Kasumi-1 (cell line): ENCODE results near the gene ARID1B.

Experiments
- DNase-seq, 2 experiments: peaks; one replicate each; lab custom pipeline; 2025; lab: John Stamatoyannopoulos, UW

The ARID1B gene

DNA sequence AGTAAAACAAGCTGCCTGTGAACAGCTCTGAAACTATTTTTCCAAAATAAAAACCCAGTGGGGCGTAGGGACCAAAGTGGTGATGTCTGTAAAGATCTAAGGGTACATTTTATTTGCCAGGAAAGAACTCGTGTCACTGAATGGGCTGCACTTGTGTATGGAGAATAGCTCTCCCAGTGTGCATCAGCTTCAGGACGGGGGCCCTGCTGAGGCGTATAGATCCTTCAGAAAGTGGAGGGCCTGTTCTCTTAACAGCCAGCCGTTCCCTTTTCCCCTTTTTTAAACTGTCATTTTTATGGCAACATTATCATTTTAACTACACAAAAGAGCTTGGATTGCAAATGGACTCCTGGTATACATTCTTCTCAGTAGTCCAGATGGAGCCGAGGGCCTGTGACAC, 408.8 kb downstream of the ARID1B start:
- DNase-seq: no peak

DNA sequence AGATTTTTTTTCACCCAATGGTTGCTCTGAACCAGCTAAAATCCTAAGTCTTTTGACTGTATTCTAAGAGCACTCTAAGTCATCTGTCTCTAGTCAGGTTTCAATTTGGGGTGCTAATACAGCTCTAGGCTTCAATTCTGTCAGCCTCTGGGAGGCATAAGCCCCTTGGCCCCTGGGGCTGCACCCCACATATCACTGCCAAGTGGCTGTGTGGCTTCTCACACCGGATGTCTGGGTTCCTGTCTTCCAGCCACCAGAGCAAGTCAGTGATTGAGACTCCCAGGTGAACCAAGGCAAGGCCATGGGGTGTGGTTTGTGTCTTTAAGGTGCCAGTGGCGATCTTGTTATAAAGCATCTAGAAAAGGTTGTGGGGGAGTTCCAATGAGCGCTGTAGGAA, 409.6 kb downstream of the ARID1B start:
- no peak for DNase-seq

DNA sequence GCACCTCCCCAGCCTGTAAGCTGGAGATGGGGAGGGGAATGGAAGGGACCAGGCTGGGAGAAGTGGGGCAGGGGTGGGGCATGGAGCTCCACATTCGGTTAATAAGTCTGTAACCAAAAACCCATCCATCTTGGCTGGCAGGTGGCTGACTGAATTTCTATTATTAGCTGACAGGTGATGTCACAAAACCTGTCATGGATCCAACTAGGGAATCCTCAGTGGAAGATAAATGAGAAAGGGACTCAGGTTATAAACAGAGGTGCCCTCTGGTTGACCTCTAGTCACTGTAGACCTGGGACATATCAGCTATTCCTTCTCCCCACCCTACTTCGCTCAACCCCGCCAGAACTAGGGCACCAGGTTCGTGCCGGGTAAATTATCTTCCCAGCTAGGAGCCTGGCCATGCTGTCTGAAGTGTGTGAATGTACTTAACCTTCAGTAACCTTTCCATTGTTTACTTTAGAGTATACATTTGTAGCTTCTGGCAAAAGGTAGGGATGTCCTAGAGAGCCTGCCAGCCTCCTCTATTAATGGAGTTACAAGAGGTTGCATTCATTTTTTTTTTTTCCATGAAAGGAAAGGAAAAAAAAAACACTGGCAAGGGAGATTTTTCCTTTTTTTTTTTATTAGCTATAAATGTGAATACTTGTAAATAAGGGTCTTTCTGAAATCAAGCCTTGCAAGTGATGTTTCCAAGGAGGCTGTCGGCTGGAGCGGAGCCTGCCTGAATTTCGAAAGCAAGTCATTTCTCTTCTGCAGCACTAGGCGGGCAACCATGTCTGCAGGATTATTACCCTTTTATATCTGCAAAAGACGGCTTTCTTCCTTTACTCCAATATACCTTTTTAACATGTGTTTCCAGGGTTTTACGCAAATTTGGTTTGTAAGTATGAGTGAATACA, 410.3 kb downstream of the ARID1B start:
- no peak for DNase-seq

DNA sequence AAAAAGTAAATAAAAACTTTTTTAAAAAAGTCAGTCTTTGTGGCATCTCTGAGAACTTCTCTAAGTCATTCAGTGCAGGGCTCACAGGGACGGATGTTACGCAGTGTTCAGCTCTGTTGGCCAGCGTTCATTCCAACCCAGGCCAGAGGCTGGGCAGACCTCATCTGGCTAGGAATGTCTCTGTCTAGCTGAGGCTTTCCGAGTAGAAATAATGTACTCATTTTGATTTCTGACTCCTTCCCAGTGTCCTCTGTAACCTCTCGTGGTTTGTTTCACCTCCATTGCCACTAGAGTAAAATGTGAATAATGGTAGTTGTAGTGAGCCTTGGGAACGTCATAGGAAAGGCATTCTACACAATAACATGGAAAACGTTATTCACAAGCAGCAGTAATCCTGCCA, 411.0 kb downstream of the ARID1B start:
- DNase-seq: no peak

DNA sequence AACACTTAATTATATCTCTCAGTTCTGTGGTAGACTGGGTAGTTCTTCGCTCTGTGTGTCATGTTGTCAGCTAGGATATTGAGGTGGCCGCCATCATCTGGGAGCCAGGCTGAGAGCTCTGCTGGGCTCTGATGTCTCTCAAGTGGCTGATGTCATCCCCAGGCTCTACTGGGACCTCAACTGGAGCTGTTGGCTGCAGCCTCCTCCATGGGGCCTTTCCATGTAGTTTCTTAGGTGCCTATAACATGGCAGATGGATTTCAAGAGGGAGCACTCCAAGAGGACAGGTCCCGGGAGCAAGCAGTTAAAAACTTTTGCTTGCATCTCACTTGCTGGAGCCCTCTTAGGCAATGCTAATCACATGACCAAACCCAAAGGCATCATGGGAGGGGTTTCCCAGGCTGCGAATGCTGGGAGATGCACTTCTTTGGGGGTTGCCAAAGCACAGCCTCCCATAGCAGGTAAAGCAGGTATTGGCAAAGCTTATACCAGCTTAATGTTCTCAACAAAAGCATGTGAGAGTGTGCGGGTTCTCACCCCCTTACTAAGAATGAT, 416.3 kb downstream of the ARID1B start:
- DNase-seq: no peak

DNA sequence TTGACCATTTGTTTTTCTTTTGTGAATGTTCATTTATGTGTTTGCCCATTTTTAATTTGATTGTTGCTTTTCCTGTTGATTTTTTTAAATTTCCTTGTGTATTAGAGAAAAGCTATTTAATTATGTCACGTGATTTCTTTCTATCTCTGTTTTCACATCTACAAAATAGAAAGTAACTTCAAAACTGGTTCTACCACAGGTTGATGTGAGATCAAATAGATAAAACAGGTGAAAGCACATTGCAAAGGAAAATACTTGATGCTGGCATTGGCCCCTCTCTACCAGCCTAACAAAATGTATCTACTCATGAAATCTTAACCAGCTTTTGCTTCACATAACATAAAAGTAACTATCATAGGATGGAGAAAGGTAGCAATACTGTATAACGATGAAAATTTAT, 416.9 kb downstream of the ARID1B start:
- DNase-seq: no peak

DNA sequence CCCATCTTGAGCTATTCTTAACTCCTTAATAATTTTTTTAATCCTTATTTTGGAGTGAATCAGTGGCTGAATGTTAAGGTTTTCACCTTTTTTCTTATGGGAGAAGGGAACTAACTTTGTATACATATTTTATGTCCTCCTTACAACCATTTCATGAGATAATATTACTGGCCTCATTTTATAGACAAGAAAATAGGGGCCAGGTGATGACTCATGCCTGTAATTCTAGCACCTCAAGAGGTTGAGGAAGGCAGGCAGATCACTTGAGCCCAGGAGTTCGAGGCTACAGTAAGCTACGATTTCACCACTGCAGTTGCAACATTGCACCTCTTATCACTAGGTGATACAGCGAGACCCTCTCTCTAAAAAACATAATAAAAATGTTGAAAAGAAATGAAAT, 417.5 kb downstream of the ARID1B start:
- no peak for DNase-seq

DNA sequence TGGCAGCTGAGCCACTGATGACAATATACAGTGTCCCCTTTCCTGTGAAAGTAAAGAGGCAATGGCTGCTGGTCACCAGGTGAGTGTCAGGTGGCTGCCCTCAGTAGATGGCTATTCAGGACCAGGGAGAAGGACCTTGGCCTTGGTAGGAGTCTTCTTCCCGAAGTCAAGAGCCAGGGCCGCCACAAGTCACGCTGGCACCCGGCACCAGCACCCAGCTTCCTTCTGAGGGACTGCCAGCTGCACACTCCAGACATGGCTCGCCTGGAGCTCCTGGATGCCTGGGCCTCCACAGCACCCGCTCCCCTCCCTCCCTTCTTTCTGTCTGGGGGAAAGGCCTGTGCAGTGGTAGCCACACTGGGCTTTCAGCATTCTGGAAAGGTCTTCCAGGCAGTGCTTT, 419.2 kb downstream of the ARID1B start:
- DNase-seq: no peak

DNA sequence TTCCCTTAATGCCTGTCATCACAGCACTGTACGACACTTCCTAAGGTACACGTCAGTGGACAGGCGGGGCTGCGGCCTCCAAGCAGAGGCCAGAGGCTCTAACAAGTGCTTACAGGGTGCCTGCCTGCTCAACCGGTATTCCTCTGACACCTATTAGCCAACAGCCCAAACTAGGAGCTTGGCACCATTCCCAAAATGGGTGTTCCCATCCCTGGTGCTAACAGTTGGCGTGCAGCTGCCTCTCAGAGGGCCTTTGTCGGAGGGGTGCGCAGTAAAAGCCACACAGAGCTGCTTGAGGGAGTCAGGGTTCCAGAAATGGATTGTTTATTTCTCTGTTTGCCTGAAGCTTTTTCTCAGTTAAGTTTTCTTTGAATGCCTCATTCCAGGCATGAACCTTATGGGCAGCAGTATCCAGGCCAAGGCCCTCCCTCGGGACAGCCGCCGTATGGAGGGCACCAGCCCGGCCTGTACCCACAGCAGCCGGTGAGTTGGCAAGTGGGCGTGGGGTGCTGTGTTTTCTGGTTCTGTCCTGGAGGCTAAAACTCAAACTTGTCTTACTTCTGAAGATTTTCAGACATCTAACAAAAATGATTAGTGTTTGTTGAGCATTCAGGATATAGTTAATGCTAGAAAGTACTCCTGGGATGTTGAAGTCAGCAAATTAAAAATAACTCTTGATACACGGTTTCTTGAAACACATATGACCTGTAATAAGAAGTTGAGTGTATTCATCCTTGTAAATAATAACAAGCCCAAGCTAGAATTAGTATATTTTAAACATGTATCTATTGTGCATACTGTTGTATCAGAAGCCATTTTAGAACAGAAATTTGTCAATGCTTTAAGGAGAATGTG, 421.5 kb downstream of the ARID1B start:
- DNase-seq: no peak

DNA sequence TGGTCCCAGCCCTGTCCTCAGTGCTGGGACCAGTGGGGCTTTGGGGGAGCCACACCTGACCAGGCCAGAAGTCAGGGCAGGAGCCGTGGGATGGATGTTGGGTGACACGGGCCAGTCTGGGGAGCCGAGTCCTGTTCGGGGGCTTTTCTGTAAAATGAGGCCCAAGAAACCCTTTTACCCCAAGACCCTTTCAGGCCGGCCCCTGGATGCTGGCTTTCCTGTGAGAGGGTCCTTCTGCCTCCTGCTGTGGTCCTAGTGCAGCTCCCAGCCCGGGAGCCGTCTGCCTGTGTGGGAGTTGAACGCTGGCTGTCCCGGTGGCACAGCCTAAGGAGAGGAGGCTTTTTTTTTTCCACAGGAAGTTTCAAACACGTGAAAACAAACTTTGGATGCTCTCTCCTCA, 422.9 kb downstream of the ARID1B start:
- DNase-seq: no peak

DNA sequence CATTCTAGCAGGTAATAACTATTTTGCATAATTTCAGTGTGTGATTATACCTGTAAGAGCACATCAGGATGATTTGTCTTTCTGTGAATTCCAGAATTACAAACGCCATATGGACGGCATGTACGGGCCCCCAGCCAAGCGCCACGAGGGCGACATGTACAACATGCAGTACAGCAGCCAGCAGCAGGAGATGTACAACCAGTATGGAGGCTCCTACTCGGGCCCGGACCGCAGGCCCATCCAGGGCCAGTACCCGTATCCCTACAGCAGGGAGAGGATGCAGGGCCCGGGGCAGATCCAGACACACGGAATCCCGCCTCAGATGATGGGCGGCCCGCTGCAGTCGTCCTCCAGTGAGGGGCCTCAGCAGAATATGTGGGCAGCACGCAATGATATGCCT, 423.4 kb downstream of the ARID1B start:
- DNase-seq: no peak

DNA sequence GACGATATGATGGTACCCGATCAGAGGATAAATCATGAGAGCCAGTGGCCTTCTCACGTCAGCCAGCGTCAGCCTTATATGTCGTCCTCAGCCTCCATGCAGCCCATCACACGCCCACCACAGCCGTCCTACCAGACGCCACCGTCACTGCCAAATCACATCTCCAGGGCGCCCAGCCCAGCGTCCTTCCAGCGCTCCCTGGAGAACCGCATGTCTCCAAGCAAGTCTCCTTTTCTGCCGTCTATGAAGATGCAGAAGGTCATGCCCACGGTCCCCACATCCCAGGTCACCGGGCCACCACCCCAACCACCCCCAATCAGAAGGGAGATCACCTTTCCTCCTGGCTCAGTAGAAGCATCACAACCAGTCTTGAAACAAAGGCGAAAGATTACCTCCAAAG, 423.9 kb downstream of the ARID1B start:
- DNase-seq: no peak

DNA sequence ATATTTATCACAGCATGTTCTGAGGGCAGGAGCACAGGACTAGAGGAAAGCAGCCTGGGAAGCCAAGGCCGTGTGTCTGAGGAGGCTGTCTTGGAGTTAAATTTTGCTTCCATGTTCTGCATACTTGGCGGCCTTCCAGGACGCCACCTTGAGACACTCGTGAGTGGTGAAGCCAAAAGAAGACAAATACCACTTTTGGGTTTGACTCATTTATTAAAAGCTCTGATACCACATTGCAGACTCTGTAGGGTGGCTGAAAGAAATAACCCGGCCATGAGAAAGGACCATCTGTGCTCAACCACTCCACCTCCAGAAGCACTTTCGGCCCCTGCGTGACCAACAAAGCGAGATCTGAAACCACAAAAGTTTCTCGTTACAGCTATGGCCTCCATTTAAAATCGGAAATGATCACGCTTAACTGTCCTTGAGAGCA, 426.1 kb downstream of the ARID1B start:
- DNase-seq: no peak

DNA sequence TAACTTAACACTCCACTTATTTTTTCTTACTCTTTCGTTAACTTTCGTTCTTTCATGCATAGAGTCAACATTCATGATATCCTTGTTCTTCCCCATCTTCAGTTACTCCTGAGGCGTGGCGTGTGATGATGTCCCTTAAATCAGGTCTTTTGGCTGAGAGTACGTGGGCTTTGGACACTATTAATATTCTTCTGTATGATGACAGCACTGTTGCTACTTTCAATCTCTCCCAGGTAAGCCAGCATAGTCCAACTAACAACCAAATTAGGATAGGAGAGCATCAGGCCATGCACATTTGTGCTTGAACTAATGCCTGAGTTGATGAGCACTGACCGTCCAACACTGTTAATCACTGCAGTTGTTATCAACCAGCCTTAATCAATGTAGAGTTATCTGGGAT, 426.6 kb downstream of the ARID1B start:
- DNase-seq: no peak

DNA sequence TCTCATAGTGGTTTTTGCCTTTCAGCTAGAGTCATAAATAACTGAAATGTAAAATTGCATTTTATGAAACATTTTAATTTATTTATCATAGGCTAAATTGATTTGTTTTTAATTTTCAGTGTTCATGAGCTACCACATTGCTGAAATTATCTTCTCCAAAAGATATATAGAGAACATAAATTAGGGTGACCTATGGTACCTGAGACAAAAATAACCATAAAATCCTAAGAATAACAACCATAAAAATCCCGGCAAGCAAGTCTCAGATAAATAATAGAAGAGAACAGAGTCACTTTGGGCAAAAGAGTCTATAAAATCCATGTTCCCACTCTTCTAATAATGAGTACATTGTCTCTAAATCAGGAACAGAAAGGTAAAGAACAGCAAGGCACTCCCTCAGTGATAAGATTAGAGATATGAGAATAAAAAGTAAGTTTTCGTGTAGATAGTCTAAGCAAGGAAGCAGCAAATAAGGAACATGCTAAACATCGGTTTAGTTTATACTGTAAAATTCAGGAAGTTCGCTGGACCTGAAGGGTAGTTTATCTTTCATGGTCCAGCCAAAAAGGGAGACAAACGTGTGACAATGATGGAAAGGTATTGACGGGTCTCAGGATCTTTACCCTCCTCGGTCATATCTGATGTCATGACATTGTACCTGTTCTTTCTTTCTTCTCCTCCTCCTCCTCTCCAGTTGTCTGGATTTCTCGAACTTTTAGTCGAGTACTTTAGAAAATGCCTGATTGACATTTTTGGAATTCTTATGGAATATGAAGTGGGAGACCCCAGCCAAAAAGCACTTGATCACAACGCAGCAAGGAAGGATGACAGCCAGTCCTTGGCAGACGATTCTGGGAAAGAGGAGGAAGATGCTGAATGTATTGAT, 428.5 kb downstream of the ARID1B start:
- DNase-seq: no peak

DNA sequence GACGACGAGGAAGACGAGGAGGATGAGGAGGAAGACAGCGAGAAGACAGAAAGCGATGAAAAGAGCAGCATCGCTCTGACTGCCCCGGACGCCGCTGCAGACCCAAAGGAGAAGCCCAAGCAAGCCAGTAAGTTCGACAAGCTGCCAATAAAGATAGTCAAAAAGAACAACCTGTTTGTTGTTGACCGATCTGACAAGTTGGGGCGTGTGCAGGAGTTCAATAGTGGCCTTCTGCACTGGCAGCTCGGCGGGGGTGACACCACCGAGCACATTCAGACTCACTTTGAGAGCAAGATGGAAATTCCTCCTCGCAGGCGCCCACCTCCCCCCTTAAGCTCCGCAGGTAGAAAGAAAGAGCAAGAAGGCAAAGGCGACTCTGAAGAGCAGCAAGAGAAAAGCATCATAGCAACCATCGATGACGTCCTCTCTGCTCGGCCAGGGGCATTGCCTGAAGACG, 429.2 kb downstream of the ARID1B start:
- DNase-seq: no peak

DNA sequence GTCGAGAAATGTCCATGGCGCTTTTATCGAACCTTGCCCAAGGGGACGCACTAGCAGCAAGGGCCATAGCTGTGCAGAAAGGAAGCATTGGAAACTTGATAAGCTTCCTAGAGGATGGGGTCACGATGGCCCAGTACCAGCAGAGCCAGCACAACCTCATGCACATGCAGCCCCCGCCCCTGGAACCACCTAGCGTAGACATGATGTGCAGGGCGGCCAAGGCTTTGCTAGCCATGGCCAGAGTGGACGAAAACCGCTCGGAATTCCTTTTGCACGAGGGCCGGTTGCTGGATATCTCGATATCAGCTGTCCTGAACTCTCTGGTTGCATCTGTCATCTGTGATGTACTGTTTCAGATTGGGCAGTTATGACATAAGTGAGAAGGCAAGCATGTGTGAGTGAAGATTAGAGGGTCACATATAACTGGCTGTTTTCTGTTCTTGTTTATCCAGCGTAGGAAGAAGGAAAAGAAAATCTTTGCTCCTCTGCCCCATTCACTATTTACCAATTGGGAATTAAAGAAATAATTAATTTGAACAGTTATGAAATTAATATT, 430.4 kb downstream of the ARID1B start:
- no peak for DNase-seq

DNA sequence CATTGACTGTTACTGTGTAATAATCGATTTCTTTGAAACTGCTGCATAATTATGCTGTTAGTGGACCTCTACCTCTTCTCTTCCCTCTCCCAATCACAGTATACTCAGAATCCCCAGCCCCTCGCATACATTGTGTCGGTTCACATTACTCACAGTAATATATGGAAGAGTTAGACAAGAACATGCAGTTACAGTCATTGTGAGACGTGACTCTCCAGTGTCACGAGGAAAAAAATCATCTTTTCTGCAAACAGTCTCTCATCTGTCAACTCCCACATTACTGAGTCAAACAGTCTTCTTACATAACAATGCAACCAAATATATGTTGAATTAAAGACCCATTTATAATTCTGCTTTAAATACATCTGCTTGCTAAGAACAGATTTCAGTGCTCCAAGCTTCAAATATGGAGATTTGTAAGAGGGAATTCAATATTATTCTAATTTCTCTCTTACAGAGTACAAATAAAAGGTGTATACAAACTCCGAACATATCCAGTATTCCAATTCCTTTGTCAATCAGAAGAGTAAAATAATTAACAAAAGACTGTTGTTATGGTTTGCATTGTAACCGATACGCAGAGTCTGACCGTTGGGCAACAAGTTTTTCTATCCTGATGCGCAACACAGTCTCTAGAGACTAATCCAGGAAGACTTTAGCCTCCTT, 432.8 kb downstream of the ARID1B start:
- DNase-seq: no peak

DNA sequence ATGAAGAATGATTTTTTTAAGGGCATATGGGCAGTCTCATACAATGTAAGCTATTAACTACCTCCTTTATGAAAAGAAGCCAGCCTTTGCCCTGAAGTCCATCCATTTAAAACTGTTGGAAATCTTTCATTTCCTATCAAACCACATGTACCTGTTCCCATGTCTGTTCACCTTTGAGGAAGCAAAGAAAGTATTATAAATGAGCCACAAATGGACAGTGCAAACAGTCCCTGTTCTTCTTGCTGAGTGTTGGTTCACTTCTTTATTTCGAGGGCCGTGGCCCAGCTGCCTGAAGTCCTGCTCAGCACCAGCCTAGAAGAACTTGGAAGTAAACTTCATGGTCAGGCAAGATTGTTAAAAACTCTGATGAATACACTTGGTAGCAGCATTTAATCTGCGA, 433.8 kb downstream of the ARID1B start:
- no peak for DNase-seq

DNA sequence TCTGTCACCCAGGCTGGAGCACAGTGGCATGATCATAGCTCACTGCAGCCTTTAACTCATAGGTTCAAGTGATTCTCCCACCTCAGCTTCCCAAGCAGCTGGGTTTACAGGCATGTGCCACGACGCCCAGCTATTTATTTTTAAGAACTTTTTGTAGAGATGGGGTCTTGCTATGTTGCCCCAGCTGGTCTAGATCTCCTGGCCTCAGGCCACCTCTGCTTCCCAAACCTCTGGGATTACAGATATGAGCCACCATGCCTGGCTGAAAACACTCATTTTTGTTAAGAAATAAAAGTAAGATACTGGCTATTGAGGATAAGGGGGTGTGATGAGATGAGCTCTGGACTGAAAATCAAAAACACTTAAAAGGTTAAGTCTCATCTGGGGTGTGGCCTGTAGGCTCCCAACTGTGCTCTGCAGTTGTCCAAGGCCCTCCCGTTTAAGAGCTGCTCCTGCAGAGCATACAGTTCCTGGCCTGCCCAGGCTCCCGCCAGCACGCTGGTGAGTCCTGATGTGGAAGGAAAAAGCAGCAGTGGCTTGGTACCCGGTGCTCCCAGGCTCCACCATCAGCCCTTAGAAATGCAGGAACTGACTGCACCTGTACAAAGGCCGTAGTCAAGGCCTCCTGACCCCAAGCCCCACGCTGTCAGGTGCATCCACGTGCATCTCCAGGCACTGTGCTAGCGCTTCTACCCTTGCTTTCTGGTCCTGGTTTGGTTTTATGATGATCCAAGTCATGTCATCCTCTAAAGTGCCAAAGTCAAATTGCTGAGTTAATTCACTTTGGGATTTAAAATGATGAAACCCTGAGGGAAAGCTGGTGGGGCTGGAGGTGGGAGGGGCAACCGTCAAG, 434.7 kb downstream of the ARID1B start:
- no peak for DNase-seq
